Prostate gland (tissue), 2 donors: Measurements from ENCODE around the gene DGKZ.

Source experiments
- CTCF ChIP-seq, 4 experiments: fragments of 200-600 bp in 2 of 4; fragments of 450-650 bp in 2 of 4; sonication (generic) in 2 of 4; IDR thresholded peaks; 1 replicate in 3 of 4; 2 replicates in 1 of 4; pipeline ENCODE4 v1.5.1; 2016 to 2019; ENCODE audit warnings: antibody characterized with exemption in 4 of 4, mild to moderate bottlenecking in 2 of 4, moderate library complexity in 2 of 4
- POLR2AphosphoS5 ChIP-seq: sonication (generic); formaldehyde crosslinking; IDR thresholded peaks from one replicate; pipeline ENCODE4 v1.6.1; 2017; ENCODE audit warnings: antibody characterized with exemption

DNA sequence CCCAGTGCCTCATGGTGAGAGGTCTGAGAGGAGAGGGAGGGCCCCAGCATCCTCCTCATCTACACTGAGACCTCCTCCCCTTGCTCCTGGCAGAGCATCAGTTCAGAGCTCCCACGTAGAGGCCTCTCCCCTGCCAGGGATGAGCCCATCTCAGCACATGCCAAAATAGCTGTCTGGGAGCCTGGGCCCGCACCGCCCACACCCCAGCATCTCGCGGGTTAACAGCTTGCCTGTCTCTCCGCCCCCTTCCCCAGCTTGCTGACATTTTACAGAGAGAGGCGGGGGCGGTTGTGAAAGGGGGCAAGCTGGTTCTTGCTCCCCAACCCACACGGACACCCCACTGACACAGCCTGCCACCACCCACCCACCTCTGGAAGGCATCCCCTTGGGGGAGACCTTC, 6.4 kb downstream of the DGKZ start:
- TF ChIP-seq CTCF (IDR thresholded peaks at IDR 0.05) (no peak), POLR2AphosphoS5 (no peak)
